Loucy (cell line): Measurements from ENCODE around the gene MALRD1.

Source experiments
- CTCF ChIP-seq: fragments of 200-600 bp; sonication (generic); conservative IDR thresholded peaks from 2 replicates; pipeline ENCODE4 v1.5.1; 2014; ENCODE audit warnings: mild to moderate bottlenecking, antibody characterized with exemption, low read length
- EZH2phosphoT487 ChIP-seq: fragments of 200-600 bp; IDR thresholded peaks from 2 replicates; pipeline ENCODE4 v1.6.1; 2018; ENCODE audit warnings: antibody characterized with exemption, mild to moderate bottlenecking, moderate library complexity, borderline replicate concordance

- TF ChIP-seq CTCF (no peak), EZH2phosphoT487 (no peak)
These were observed 95.6 kb downstream of the MALRD1 start for GRCh38 chr10:19144206-19144605.
